ENCODE data around the gene KRTAP10-8. TPM values are rescaled to one million over a fixed set of nuclear protein-coding genes. Genes with fewer than 3 reads are reported as not detected.

KRTAP10-8 gene
- not detected for total RNA-seq
- long read RNA-seq = 0 reads

- no peak within 1 kb of the TSS for H3K27ac ChIP-seq (replicated peaks)
- H3K36me3 ChIP-seq = no peaks in the 10 kb centered on the region
- no peak for TF ChIP-seq CTCF (IDR thresholded peaks at IDR 0.05; ENCODE audit: borderline replicate concordance)
- peaks cover 33% of the 10 kb centered on the region for H3K27me3 ChIP-seq (ENCODE audit: low read depth)
- no peak for DNase-seq
- H3K9me3 ChIP-seq (replicated peaks) = peaks cover 36% of the 10 kb centered on the region
- H3K4me3 ChIP-seq = no peak within 1 kb of the TSS
- intact Hi-C loops (cut with micrococcal nuclease) = no loop called here
- H3K4me1 ChIP-seq = no peaks in the 10 kb centered on the region
Observed at GRCh38 chr21:44612029-44612486, at the start of gene KRTAP10-8. TSS of gene KRTAP10-8 (plus strand) at chr21:44612079. CDS start at chr21:44612101, 22 bp downstream.

- Histone ChIP-seq H3K9me3 (replicated peaks) (peaks cover 47% of the 10 kb centered on the region), H3K4me3 (no peak overlapping the region), H3K36me3 (no peaks in the 10 kb centered on the region), H3K4me1 (no peaks in the 10 kb centered on the region), H3K27ac (replicated peaks) (no peak overlapping the region), H3K27me3 (ENCODE audit: low read depth) (peaks cover 11% of the 10 kb centered on the region)
- DNase-seq = no peak
- intact Hi-C loops (cut with micrococcal nuclease) = no loop called here
- TF ChIP-seq CTCF (IDR thresholded peaks at IDR 0.05; ENCODE audit: borderline replicate concordance) = no peak
Observed at GRCh38 chr21:44564099-44564498, 47.8 kb upstream of the KRTAP10-8 start.

- intact Hi-C loops (cut with micrococcal nuclease) = no loop called here
- H3K9me3 ChIP-seq (replicated peaks) = peaks cover 38% of the 10 kb centered on the region
- H3K4me1 ChIP-seq = no peaks in the 10 kb centered on the region
- TF ChIP-seq CTCF (IDR thresholded peaks at IDR 0.05; ENCODE audit: borderline replicate concordance) = no peak
- no peak overlapping the region for H3K4me3 ChIP-seq
- H3K27me3 ChIP-seq (ENCODE audit: low read depth) = peaks cover 14% of the 10 kb centered on the region
- no peak overlapping the region for H3K27ac ChIP-seq (replicated peaks)
- no peaks in the 10 kb centered on the region for H3K36me3 ChIP-seq
- DNase-seq = no peak
Observed at GRCh38 chr21:44564886-44565598, 46.8 kb upstream of the KRTAP10-8 start.

- H3K27ac ChIP-seq (replicated peaks) = no peak overlapping the region
- H3K4me1 ChIP-seq = no peaks in the 10 kb centered on the region
- no peak for TF ChIP-seq CTCF (IDR thresholded peaks at IDR 0.05; ENCODE audit: borderline replicate concordance)
- H3K36me3 ChIP-seq = no peaks in the 10 kb centered on the region
- no peak for DNase-seq
- H3K27me3 ChIP-seq (ENCODE audit: low read depth) = peaks cover 14% of the 10 kb centered on the region
- peaks cover 37% of the 10 kb centered on the region for H3K9me3 ChIP-seq (replicated peaks)
- H3K4me3 ChIP-seq = no peak overlapping the region
- intact Hi-C loops (cut with micrococcal nuclease) = no loop called here
Observed at GRCh38 chr21:44566403-44566802, 45.5 kb upstream of the KRTAP10-8 start.

GRCh38 chr21:44567481-44568171, 44.3 kb upstream of the KRTAP10-8 start:
- intact Hi-C loops (cut with micrococcal nuclease) = no loop called here
- TF ChIP-seq CTCF (IDR thresholded peaks at IDR 0.05; ENCODE audit: borderline replicate concordance) = no peak

More at GRCh38 chr21:44567481-44568171, 44.3 kb upstream of the KRTAP10-8 start:
- no peak for DNase-seq
- no peak overlapping the region for H3K4me3 ChIP-seq
- peaks cover 35% of the 10 kb centered on the region for H3K9me3 ChIP-seq (replicated peaks)
- no peaks in the 10 kb centered on the region for H3K36me3 ChIP-seq
- no peaks in the 10 kb centered on the region for H3K4me1 ChIP-seq
- no peak overlapping the region for H3K27ac ChIP-seq (replicated peaks)
- peaks cover 14% of the 10 kb centered on the region for H3K27me3 ChIP-seq (ENCODE audit: low read depth)
